HG02763 (cell line): Measurements from ENCODE around the gene MTCL3.

Experiments
- ATAC-seq: cut with Tn5 transposase; IDR thresholded peaks from one replicate; pipeline ENCODE4 v1.9.1; 2021; ENCODE audit warnings: mild to moderate bottlenecking, moderate library complexity; ENCODE audit not compliant: unreplicated experiment

Gene MTCL3

DNA sequence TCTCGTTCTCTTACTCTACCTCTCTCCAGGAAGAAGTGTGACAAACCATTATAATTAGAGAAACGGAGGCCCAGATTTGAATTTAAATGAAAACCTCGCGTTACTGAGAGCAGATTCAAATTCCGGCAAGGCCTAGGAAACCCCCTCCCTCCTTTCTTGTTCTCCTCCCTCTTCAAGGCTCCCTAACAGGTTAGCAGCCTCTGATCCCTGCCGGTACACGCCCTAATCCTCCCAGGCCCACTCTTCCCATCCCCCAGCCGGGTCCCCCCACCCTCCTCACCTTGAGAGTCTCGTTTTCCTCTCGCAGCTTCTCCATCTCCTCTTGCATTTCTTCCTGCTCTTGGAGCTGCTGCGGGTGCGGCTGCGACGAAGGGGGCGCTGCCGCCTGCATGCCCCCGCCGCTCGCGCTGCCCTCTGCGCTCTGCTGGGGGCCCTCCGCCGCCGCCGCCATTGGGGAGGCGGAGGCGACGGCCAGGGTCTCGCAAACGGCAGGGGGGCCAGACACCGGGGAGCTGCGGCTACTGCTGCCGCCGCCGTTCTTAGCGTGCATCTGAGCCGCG lies 3.8 kb downstream of the MTCL3 start:
- ATAC-seq = peak; percentile 12

DNA sequence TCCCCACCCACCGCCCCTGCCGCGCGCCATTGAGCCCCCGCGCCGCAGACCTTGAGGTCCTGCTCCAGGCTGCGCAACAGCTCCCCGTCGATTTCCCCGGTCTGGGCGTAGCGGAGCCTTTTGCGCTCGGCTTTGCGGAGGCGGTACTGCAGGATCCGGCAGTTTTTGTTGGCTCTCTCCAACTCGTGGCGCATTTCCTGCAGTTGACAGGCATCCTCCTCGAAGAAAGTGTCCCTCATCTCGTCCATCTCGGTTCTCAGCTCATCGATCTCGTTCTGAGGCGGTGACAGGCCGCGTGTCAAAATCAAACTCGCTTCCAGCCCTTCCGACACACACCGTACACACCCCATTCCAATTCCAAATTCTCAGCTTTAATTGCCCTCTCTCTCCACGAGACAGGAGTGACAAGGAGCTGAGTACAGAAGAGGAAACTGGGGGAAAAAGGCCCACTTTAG lies 4.3 kb downstream of the MTCL3 start:
- ATAC-seq = no peak

DNA sequence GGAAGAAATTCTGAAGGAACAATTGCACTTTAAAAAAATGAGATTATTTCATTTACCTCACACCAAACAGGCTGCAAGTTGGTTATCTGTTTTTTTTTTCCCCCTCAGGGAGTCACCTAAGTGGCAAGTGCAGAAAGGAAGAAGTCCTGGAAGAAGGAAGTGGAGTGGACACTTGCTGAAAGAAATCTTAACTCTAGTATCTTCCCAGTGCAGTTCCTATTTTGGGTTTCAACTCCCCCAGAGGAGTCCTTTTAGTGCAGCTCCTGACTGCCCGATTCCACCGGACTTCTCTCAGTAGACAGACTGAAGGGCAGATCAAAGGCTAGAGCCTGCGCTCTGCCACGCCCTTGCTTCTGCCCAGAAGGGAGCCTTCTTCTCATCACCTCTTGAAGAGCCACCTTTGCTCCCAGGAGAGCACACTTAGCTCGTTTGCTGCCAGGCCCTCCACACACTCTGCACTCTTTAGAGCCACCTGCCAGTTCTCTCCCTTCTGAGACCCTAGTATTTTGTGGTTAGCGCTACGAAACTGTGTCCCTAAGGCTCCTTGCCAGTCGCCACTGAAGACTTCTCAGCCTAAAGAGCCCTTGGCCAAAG lies 4.9 kb downstream of the MTCL3 start:
- no peak for ATAC-seq

DNA sequence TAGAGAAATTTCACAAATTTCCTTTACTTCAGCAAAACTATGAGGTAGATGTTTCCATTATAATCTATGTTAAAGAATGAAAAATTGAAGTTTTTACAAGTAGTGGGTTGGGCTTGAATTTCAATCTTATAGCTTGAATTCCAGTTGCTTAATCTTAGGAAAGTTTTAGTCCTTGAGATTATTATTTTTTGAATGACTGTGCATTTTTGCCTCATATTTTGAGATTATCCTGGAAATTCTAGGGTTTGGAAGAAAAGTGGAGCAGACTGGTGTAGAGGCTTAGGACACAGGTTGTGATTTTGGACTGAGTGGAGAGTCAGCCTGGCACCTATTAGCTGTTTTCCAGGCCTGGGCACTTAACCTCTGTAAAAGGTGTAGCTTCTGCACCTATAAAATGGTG lies 5.7 kb downstream of the MTCL3 start:
- no peak for ATAC-seq

DNA sequence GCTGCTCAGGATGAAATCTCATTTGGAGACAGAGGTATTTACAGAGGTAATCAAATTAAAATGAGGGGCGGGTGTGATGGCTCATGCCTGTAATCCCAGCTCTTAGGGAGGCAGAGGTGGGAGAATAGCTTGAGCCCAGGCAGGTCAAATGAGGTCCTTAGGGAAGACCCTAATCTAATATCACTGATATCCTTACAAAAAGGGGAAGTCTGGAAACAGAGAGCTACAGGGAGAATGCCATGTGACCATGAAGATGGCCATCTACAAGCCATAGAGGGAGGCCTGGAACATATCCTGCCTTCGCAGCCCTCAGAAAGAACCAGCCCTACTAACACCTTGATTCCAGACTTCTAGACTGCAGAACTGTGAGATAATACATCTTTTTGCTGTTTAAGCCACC lies 8.3 kb downstream of the MTCL3 start:
- ATAC-seq = no peak

DNA sequence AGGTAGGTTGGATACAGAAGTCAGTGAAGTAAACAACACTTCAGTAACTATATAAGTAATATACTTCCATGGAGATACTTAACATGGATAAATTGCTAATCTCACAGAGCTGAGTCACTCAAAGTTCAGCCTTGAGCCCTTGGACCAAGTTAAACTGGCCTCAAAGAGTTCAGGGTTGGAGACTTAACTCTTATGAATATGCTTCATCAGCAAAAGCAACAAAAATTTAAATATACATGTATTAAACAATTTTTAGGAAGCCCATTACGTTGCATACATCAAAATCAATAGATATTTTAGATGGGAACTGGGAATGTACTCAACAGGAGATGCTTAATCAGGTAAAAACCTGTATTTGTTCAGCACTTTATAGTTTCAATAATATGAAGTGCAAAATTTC lies 12.2 kb downstream of the MTCL3 start:
- no peak for ATAC-seq

DNA sequence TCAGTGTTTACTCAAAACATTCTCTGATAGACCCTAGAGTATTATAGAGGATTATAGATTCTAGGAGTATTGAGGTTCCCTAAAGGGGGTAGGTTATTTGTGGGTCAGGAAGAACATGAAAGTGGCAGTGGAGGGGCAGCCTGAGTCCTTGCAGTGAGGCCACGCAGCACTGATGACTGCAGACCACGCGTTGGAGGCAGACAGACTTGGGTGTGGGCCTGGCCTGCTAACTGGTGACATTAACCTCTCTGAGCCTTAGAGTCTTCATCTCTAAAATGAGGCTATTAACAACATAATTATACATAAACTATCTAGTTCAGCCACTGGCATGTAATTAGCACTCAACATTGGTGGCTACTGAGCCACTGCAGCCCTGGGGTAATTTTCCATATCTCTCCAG lies 16.1 kb downstream of the MTCL3 start:
- no peak for ATAC-seq

DNA sequence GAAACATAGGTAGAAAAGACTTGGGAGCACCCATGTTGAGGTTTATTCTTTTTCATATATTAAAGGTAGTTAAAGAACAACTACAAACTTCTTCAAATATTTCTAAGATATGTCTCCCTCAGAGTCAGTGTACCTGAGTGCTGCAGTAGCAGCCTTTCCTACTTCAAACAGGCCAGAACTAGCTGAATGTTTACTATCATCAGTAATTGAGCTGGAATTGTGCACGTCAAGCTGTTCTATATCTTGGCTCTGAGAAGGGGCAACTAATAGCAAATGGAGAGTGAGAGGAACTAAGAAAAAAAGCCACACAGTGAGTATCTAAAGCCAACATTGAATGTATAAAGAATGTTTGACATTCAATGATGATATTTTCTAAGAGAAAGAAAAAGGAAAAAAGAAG lies 21.7 kb downstream of the MTCL3 start:
- ATAC-seq = no peak

DNA sequence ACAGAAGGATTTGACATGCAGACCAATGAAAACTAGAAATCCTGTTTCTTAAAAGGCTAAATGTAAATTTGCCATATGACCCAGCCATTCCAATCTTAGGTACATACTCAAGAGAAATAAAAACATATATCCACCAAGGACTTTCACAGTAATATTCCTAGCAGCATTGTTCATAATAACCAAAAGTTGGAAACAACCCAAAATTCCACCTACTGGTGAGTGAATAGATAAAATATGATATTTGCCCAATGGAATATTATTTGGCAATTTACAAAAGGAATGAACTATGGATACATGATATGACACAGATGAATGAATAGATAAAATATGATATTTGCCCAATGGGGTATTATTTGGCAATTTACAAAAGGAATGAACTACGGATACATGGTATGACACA lies 22.7 kb downstream of the MTCL3 start:
- ATAC-seq = no peak

DNA sequence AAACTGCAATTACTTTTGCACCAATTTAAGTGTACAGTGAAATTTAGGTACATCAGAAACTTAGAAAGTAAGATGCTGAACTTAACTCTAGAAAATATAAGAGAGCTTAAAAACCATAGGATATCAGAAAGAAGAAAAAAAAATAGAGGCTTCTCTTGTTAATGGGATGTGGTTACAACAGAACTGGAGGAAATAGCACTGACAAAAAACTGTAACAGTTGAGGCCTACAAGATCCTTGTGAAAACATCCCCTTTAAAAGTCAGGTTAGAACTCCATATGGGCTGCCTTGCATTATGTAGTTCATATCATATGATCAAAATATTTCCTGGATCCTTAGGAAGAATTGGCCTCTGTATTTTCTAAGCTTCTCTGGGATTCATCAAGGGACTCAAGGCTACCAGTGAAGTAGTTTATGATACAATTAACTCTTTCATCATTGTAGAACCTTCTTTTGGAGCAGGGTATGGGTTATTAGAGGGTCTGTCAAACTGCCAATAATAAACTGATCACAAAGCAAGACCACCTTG lies 24.8 kb downstream of the MTCL3 start:
- no peak for ATAC-seq

DNA sequence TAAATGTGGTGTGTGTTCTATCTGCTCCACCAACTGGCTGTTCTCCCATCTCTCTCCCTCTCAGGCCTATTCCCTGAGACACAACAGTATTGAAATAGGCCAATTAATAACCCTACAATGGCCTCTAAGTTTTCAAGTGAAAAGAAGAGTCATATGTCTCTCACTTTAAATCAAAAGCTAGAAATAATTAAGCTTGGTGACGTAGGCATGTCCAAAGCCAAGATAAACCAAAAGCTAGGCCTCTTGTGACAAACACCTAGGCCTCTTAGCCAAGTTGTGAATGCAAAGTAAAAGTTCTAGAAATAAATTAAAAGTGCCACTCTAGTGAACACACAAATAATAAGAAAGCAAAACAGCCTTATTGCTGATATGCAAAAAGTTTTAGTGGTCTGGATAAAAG lies 29.9 kb downstream of the MTCL3 start:
- ATAC-seq = no peak

DNA sequence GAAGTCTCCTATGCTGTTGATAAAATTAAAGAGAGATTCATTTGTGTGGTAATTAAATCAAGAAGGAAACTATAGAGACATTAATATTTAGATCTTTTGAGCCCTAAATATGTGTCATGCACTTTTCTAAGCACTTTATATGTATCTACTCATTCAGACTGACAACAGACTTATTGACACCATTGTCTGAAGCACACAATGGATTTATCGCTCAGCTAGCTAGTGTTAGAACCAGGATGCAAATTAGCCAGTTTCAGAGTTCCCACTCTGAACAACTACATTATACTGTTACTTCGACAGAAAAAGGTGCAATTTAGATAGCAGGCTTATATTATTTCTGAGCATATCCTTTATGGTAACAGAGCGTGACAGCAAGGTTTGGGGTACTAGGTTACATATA lies 32.2 kb downstream of the MTCL3 start:
- no peak for ATAC-seq

DNA sequence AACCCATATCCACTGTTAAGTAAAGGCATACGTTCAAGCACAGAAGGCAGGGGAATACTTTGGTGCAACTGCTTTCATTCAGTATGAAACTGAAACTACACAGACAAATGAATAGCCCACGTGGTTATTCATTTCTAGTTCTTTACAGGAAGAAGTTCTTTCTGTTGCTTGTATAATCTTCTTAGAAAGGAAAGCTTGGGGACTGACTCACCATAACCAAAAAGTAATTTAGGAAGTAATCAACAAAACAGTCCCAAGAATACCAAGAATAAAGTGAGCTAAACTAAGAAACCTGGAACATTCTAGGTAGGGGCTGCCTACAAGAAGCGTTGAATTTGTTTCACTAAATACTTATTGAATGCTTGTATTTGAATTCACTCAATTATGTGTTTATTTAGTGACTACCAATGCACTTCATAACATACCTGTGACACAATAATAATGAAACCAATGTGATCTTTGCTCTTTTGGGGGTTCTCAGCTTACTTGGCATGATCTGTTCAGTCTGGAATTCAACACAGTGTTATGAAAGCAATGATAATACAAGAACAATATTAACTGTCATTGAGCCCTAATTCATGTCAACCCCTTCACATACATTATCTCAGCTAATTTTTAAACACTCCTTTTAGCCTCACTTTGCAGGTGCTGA lies 34.8 kb downstream of the MTCL3 start:
- ATAC-seq = peak; percentile 100

DNA sequence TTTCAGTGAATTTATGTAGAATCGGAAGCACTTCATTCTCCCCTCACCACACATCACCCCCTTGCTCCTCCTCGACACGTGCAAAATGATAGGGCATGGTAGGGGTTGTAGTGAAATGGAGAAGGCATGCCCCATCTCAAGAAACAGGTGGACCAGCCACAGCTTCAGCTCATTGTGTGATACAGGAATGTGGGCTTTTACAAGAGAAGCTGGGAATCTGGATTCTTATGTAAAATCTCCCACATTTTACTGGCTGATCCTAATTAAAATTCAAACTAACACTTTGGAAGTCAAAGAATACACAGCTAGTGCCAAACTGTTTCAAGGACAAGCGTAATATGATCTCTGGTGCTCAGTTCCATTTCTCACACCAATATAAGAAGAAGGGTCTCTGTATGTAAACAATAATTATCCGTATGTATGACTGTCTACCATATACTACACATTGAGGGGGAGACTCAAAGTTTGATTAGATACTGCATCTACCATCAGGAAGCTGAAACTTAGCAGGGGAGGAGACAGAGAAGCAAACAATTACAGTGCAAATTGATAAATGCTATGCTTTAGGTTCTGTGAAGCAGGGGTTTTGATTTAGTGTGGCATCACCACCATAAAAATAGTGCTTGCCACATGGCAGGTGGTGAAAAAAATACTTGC lies 35.6 kb downstream of the MTCL3 start:
- peak; percentile 11 for ATAC-seq

DNA sequence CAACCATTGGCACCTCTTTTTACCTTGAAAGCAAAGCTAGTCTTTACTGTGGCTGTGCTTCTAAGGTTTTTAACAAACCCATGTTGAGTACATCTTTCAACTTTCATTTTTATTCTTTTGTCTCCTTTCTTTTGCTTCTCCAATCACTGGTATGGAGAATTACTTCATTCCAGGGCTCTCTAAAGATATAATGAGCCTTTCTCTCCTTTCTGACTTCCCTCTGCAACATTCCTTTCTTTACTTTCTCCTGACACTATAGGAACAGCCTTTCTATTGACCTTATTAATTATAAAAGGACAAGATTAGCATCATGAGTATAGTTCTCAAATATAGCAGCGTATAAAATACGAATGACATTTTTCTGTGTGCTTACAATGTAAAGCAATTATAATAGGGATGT lies 36.8 kb downstream of the MTCL3 start:
- ATAC-seq = no peak

DNA sequence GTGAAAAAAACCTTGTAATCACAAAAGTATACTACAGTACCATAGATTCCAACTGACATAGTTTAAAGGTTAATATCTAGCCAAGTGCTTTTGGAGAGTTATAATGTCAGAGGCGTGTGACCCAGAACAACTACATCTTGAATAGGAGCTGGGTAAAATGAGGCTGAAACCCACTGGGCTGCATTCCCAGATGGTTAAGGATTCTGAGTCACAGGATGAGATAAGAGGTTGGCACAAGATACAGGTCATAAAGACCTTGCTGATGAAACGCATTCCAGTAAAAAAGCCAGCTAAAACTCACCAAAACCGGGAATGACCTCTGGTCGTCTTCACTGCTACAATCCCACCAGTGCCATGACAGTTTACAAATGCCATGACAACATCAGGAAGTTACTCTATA lies 37.5 kb downstream of the MTCL3 start:
- ATAC-seq = no peak

DNA sequence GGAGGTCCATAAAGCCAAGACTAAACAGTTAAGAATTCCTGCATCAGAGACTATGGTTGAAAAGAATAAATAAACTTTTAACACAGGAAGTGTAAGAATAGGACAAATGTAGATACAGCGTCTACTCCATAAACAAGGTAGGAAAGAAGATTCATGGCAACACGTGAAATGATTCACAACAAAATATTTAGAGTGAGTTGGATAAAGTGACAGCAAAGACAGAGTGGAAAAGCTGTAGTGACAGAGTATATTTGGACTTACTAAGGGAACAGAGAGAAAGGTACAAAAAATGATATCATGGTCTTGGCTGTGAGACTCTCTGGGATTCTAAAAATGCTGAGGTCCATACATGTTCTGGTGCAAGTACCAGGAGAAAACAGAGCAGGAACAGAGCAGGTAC lies 38.0 kb downstream of the MTCL3 start:
- no peak for ATAC-seq

DNA sequence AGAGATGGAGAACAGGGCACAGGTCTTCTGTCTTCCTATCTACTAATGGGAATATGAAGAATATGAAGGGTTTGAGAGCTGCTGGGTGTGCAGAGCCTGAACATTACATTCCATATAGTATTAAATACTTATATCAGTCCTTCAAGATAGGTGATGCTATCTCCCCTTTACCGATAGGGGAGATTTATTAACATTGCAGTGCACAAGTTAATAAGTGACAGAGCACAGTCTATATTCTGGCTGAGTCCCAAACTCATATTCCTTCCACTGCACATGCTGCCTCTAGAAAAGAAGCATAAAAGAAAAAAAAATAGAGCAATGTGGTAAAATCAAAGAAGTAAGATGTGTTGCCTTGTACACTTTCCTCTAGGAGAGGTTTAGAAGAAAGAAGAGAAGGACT lies 41.5 kb downstream of the MTCL3 start:
- no peak for ATAC-seq

DNA sequence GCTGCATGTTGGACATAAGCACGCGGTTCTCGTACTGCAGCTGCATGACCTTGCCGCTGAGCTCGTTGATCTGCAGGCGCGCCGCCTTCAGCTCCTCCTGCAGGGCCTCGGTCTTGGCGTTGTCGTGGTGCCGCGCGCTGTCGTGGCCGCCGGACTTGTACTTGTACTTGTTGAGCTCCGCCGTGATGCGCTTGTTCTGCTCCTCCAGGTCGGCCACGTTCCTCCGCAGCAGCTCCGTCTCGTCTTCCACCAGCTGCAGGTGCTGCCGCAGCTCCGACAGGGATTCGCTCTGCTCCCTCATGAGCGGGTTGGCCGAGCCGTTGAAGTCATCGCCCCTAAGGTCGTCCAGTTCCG lies 43.3 kb downstream of the MTCL3 start:
- ATAC-seq = no peak

DNA sequence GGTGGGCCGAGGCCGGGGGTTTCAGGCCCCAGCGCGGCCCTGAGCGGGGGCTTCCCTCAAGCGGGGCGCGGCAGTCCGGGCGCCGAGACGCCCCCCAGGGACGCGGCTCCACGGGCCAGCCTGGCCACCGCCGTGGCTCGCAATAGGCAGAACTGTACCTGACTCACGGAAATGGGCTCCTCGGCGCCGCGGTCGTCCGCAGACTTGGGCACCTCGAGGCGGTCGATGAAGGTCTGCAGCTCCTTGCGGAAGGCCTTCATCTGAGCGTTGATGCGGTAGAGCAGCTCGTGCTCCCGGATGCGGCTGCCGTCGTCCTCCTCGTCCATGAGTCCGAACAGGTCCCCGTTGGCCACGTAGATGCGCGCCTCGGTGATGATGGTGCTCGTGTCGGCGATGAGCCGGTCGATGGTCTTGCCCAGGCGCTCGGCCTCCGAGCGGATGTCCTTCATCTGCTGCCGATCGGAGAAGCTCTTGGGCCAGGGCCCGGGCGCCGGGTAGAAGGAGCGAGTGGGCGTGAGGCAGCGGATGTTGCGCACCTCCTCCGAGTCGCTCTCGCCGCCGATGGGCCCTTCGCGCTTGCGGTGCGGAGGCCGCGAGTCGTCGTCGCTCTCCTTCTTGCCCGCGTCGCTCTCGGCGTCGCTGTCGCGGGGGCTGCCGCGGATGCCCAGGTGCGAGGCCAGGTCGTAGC lies 43.9 kb downstream of the MTCL3 start:
- ATAC-seq = no peak
